ENCODE data around the gene THAP3. TPM values are rescaled to one million over a fixed set of nuclear protein-coding genes. Genes with fewer than 3 reads are reported as not detected.

THAP3 gene
- total and polyA plus RNA-seq, 2 experiments from 2014 or later: 15.1 to 23.8 TPM

DNA sequence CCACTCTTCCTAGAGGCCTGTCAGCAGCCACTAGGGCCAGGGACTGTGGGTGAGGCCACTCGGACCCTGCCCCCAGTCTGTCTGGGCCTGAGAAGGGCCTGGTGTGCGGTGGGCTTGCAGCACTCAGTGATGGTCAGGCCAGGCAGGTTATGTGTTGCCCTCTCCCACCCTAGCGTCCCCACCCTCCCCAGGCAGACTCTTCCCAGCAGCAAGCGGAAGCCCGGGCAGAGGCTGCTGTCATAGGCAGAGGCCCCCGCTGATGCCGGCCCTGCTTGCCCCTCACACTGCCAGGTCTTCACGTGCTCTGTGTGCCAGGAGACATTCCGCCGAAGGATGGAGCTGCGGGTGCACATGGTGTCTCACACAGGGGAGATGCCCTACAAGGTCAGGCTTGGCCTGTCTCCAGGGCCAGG is 38.3 kb upstream of the THAP3 start (continued):
- TF ChIP-seq, protein P1, sequence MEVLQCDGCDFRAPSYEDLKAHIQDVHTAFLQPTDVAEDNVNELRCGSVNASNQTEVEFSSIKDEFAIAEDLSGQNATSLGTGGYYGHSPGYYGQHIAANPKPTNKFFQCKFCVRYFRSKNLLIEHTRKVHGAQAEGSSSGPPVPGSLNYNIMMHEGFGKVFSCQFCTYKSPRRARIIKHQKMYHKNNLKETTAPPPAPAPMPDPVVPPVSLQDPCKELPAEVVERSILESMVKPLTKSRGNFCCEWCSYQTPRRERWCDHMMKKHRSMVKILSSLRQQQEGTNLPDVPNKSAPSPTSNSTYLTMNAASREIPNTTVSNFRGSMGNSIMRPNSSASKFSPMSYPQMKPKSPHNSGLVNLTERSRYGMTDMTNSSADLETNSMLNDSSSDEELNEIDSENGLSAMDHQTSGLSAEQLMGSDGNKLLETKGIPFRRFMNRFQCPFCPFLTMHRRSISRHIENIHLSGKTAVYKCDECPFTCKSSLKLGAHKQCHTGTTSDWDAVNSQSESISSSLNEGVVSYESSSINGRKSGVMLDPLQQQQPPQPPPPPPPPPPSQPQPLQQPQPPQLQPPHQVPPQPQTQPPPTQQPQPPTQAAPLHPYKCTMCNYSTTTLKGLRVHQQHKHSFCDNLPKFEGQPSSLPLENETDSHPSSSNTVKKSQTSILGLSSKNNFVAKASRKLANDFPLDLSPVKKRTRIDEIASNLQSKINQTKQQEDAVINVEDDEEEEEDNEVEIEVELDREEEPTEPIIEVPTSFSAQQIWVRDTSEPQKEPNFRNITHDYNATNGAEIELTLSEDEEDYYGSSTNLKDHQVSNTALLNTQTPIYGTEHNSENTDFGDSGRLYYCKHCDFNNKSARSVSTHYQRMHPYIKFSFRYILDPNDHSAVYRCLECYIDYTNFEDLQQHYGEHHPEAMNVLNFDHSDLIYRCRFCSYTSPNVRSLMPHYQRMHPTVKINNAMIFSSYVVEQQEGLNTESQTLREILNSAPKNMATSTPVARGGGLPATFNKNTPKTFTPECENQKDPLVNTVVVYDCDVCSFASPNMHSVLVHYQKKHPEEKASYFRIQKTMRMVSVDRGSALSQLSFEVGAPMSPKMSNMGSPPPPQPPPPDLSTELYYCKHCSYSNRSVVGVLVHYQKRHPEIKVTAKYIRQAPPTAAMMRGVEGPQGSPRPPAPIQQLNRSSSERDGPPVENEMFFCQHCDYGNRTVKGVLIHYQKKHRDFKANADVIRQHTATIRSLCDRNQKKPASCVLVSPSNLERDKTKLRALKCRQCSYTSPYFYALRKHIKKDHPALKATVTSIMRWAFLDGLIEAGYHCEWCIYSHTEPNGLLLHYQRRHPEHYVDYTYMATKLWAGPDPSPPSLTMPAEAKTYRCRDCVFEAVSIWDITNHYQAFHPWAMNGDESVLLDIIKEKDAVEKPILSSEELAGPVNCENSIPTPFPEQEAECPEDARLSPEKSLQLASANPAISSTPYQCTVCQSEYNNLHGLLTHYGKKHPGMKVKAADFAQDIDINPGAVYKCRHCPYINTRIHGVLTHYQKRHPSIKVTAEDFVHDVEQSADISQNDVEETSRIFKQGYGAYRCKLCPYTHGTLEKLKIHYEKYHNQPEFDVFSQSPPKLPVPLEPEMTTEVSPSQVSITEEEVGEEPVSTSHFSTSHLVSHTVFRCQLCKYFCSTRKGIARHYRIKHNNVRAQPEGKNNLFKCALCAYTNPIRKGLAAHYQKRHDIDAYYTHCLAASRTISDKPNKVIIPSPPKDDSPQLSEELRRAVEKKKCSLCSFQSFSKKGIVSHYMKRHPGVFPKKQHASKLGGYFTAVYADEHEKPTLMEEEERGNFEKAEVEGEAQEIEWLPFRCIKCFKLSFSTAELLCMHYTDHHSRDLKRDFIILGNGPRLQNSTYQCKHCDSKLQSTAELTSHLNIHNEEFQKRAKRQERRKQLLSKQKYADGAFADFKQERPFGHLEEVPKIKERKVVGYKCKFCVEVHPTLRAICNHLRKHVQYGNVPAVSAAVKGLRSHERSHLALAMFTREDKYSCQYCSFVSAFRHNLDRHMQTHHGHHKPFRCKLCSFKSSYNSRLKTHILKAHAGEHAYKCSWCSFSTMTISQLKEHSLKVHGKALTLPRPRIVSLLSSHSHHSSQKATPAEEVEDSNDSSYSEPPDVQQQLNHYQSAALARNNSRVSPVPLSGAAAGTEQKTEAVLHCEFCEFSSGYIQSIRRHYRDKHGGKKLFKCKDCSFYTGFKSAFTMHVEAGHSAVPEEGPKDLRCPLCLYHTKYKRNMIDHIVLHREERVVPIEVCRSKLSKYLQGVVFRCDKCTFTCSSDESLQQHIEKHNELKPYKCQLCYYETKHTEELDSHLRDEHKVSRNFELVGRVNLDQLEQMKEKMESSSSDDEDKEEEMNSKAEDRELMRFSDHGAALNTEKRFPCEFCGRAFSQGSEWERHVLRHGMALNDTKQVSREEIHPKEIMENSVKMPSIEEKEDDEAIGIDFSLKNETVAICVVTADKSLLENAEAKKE (CRISPR knock-in tag; IDR thresholded peaks at IDR 0.05): no peak
- TF ChIP-seq, protein P2, sequence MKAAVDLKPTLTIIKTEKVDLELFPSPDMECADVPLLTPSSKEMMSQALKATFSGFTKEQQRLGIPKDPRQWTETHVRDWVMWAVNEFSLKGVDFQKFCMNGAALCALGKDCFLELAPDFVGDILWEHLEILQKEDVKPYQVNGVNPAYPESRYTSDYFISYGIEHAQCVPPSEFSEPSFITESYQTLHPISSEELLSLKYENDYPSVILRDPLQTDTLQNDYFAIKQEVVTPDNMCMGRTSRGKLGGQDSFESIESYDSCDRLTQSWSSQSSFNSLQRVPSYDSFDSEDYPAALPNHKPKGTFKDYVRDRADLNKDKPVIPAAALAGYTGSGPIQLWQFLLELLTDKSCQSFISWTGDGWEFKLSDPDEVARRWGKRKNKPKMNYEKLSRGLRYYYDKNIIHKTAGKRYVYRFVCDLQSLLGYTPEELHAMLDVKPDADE (IDR thresholded peaks at IDR 0.05): no peak
- no peak for TF ChIP-seq EZH2phosphoT487 (IDR thresholded peaks at IDR 0.05; ENCODE audit: unreplicated experiment)

DNA sequence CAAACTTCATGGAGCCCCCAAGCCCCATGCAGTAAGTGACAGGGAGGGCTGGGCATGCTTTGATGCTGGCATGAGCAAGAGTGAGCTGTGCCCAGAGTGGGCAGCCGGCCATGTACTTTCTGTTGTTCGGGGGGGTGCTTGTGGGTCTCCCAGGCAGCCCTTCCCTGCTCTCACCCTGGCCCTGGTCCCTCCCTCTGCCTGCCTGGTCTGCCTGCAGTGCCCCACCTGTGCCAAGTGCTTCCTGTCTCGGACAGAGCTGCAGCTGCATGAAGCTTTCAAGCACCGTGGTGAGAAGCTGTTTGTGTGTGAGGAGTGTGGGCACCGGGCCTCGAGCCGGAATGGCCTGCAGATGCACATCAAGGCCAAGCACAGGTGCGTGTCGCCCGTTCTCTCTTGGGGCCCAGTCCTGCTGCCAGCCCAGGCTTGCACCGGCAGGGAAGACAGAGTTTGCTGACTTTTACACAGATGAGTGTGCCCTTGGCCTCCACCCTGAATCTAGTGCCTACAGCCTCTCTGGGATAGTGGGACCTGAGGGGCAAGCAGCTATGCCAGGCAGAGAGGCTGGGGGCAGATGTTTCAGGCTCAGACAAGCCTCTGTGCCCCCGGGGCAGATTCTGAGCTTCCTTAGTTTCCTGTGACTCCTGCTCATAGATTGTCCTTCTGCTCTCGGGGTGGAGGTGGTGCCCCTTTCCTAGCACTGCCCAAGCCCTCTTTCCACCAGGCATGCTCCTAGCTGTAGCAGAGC is 37.2 kb upstream of the THAP3 start:
- no peak overlapping the region for H3K4me3 ChIP-seq
- no peaks in the 10 kb centered on the region for H3K4me1 ChIP-seq (ENCODE audit: insufficient read depth)
- peaks cover 21% of the 10 kb centered on the region for H3K27me3 Mint-ChIP-seq (ENCODE audit: insufficient read depth, low read depth, poor library complexity)
- DNase-seq (ENCODE audit: low spot score) (no peak), ATAC-seq (no peak)
- no peak overlapping the region for H2AFZ ChIP-seq
- 0 out of 2 replicates have a peak, but pooled peaks cover 2% of the 10 kb centered on the region for H3K79me2 ChIP-seq (replicated peaks; ENCODE audit: insufficient read depth)
- no peak overlapping the region; the same call in 1 of the 2 replicates for H3K27ac Mint-ChIP-seq
- H3K27ac ChIP-seq (ENCODE audit: low read depth): no peak overlapping the region; the same call in 1 of the 2 replicates
- no peaks in the 10 kb centered on the region for H3K36me3 ChIP-seq (ENCODE audit: insufficient read depth)
- H3K27me3 ChIP-seq (ENCODE audit: insufficient read depth): no peaks in the 10 kb centered on the region
- no peaks in the 10 kb centered on the region for H3K9me2 ChIP-seq (ENCODE audit: insufficient read depth)
- H3K9me3 Mint-ChIP-seq: no peaks in the 10 kb centered on the region
- no peak overlapping the region for H3K4me2 ChIP-seq
- H3K4me1 Mint-ChIP-seq: peaks cover 6% of the 10 kb centered on the region; the same call in 1 of the 3 replicates
- peaks cover 17% of the 10 kb centered on the region for H3K36me3 Mint-ChIP-seq (ENCODE audit: low read depth)
- H3K4me3 Mint-ChIP-seq: no peak overlapping the region
- peaks cover 15% of the 10 kb centered on the region; the same call in 1 of the 2 replicates for H4K20me1 ChIP-seq (replicated peaks; ENCODE audit: insufficient read depth)
- peaks cover 14% of the 10 kb centered on the region; the same call in 1 of the 2 replicates for H3F3A ChIP-seq (replicated peaks; ENCODE audit: low read depth)
- no peak for TF ChIP-seq STAT1 (IDR thresholded peaks at IDR 0.05; ENCODE audit: unreplicated experiment)
- no peak for TF ChIP-seq NANOG (IDR thresholded peaks at IDR 0.05; ENCODE audit: borderline replicate concordance)
- TF ChIP-seq EZH2 (IDR thresholded peaks at IDR 0.05; ENCODE audit: low read depth, unreplicated experiment): no peak
- TF ChIP-seq JUNB (IDR thresholded peaks at IDR 0.05; ENCODE audit: unreplicated experiment): no peak
- TF ChIP-seq, protein P3, sequence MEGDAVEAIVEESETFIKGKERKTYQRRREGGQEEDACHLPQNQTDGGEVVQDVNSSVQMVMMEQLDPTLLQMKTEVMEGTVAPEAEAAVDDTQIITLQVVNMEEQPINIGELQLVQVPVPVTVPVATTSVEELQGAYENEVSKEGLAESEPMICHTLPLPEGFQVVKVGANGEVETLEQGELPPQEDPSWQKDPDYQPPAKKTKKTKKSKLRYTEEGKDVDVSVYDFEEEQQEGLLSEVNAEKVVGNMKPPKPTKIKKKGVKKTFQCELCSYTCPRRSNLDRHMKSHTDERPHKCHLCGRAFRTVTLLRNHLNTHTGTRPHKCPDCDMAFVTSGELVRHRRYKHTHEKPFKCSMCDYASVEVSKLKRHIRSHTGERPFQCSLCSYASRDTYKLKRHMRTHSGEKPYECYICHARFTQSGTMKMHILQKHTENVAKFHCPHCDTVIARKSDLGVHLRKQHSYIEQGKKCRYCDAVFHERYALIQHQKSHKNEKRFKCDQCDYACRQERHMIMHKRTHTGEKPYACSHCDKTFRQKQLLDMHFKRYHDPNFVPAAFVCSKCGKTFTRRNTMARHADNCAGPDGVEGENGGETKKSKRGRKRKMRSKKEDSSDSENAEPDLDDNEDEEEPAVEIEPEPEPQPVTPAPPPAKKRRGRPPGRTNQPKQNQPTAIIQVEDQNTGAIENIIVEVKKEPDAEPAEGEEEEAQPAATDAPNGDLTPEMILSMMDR (conservative IDR thresholded peaks at IDR 0.05; ENCODE audit: low read depth in 2 of 2): no peak
- TF ChIP-seq, protein P4, sequence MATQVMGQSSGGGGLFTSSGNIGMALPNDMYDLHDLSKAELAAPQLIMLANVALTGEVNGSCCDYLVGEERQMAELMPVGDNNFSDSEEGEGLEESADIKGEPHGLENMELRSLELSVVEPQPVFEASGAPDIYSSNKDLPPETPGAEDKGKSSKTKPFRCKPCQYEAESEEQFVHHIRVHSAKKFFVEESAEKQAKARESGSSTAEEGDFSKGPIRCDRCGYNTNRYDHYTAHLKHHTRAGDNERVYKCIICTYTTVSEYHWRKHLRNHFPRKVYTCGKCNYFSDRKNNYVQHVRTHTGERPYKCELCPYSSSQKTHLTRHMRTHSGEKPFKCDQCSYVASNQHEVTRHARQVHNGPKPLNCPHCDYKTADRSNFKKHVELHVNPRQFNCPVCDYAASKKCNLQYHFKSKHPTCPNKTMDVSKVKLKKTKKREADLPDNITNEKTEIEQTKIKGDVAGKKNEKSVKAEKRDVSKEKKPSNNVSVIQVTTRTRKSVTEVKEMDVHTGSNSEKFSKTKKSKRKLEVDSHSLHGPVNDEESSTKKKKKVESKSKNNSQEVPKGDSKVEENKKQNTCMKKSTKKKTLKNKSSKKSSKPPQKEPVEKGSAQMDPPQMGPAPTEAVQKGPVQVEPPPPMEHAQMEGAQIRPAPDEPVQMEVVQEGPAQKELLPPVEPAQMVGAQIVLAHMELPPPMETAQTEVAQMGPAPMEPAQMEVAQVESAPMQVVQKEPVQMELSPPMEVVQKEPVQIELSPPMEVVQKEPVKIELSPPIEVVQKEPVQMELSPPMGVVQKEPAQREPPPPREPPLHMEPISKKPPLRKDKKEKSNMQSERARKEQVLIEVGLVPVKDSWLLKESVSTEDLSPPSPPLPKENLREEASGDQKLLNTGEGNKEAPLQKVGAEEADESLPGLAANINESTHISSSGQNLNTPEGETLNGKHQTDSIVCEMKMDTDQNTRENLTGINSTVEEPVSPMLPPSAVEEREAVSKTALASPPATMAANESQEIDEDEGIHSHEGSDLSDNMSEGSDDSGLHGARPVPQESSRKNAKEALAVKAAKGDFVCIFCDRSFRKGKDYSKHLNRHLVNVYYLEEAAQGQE (IDR thresholded peaks at IDR 0.05; ENCODE audit: unreplicated experiment): no peak

All from GM23338 (cell line).